ENCODE measurements around the gene HGFAC. TPM values are rescaled to one million over a fixed set of nuclear protein-coding genes. Genes with fewer than 3 reads are reported as not detected.
"Not testable (repeated sequence)": the region's sequence is repeated elsewhere in the genome, so short reads cannot be mapped to it uniquely, and the experiment has no call there.

HGFAC gene
- total RNA-seq, 2 donors from 2014 or later = 0.95 TPM; not detected in 1

DNA sequence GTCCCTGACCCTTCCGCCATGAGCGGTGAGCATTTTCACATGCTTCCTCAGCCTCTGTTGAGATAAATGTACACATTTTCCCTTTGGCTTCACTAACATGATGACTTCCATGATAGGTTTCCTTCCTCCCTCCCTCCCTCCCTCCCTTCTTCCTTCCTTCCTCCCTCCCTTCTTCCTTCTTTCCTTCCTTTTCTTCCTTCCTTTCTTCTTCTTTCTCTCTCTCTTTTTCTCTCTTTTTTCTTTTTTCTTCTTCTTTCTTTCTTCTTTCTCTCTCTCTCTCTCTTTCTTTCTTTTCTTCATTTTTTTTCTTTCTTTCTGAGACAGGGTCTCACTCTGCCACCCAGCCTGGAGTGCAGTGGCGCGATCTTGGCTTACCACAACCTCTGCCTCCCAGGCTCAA is 8.9 kb downstream of the HGFAC start:
- no peak overlapping the region for H3K4me3 ChIP-seq
- peaks cover 6% of the 10 kb centered on the region for H3K9me3 ChIP-seq
- H3K27me3 ChIP-seq (replicated peaks; ENCODE audit: insufficient read depth) = no peaks in the 10 kb centered on the region
- ATAC-seq (ENCODE audit: insufficient number of reproducible peaks, low FRiP score, low read depth) = no peak
- no peaks in the 10 kb centered on the region for H3K36me3 ChIP-seq
- no peak for DNase-seq (ENCODE audit: low spot score)
- TF ChIP-seq, protein P1, sequence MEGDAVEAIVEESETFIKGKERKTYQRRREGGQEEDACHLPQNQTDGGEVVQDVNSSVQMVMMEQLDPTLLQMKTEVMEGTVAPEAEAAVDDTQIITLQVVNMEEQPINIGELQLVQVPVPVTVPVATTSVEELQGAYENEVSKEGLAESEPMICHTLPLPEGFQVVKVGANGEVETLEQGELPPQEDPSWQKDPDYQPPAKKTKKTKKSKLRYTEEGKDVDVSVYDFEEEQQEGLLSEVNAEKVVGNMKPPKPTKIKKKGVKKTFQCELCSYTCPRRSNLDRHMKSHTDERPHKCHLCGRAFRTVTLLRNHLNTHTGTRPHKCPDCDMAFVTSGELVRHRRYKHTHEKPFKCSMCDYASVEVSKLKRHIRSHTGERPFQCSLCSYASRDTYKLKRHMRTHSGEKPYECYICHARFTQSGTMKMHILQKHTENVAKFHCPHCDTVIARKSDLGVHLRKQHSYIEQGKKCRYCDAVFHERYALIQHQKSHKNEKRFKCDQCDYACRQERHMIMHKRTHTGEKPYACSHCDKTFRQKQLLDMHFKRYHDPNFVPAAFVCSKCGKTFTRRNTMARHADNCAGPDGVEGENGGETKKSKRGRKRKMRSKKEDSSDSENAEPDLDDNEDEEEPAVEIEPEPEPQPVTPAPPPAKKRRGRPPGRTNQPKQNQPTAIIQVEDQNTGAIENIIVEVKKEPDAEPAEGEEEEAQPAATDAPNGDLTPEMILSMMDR (IDR thresholded peaks at IDR 0.05) = no peak
- no peak overlapping the region for H3K27ac ChIP-seq
- H3K4me1 ChIP-seq (ENCODE audit: control insufficient read depth in 1 of 2, low read depth in 2 of 2) = peaks cover 5 to 12% of the 10 kb centered on the region in 2 donors

GRCh38 chr4:3451956-3452355 is 10.2 kb downstream of the HGFAC start:
- Histone ChIP-seq H3K4me1 (ENCODE audit: control insufficient read depth in 1 of 2, low read depth in 2 of 2) (peaks cover 5 to 12% of the 10 kb centered on the region in 2 donors), H3K27me3 (replicated peaks; ENCODE audit: insufficient read depth) (no peaks in the 10 kb centered on the region), H3K27ac (no peak overlapping the region), H3K4me3 (no peak overlapping the region), H3K9me3 (peaks cover 7% of the 10 kb centered on the region), H3K36me3 (no peaks in the 10 kb centered on the region)
- TF ChIP-seq, protein P1 (IDR thresholded peaks at IDR 0.05) = no peak
- no peak for DNase-seq (ENCODE audit: low spot score)
- ATAC-seq (ENCODE audit: insufficient number of reproducible peaks, low FRiP score, low read depth) = peak; percentile 51

DNA sequence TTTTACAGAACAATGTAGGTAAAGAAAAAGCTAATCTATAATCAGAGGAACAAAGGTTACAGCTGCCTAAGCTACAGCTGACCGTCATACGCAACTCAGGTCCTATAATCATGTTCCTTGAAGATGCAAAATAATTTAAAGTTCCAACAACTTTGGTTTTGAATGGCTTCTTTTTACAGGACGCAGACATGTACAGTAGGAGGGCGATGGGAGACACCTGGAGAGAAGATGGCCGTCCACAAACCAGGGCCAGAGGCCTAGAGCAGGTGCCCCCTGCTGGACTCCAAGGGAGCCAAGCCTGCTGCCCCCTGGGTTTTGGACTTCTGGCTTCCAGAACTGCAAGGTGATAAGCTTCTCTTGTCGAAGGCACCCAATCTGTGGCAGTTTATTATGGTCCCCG is 10.6 kb downstream of the HGFAC start:
- TF ChIP-seq, protein P1 (IDR thresholded peaks at IDR 0.05) = no peak
- H3K4me1 ChIP-seq (ENCODE audit: control insufficient read depth in 1 of 2, low read depth in 2 of 2) = peaks cover 5 to 12% of the 10 kb centered on the region in 2 donors
- no peaks in the 10 kb centered on the region for H3K27me3 ChIP-seq (replicated peaks; ENCODE audit: insufficient read depth)
- no peak overlapping the region for H3K4me3 ChIP-seq
- DNase-seq (ENCODE audit: low spot score) (no peak), ATAC-seq (ENCODE audit: insufficient number of reproducible peaks, low FRiP score, low read depth) (peak; percentile 25)
- H3K27ac ChIP-seq = no peak overlapping the region
- H3K9me3 ChIP-seq = peaks cover 7% of the 10 kb centered on the region
- H3K36me3 ChIP-seq = no peaks in the 10 kb centered on the region

DNA sequence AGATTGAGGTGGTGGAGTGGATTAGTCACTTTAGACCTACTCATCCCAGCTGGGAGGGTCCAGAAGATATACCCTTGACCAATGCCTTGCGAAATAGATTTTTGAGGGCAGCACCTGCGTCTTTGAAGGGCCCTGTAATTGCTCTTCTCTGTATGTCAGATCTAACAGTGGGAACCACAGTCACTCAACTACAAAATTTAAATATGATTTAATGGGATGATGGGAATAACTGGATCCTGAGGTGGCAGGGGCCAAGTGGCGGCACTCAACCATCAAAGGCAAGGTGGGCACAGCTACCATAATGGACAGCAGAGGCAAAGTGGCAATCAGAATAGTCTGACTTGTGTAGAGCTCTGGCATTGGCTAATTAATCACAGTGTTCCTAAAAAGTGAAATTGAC is 13.8 kb downstream of the HGFAC start:
- H3K9me3 ChIP-seq; H3K4me3 ChIP-seq; ATAC-seq (ENCODE audit: insufficient number of reproducible peaks, low FRiP score, low read depth); H3K27me3 ChIP-seq (replicated peaks; ENCODE audit: insufficient read depth); H3K36me3 ChIP-seq; DNase-seq (ENCODE audit: low spot score); H3K27ac ChIP-seq: not testable (repeated sequence)
- peaks cover 5 to 12% of the 10 kb centered on the region in 2 donors for H3K4me1 ChIP-seq (ENCODE audit: control insufficient read depth in 1 of 2, low read depth in 2 of 2)

- no peaks in the 10 kb centered on the region for H3K36me3 ChIP-seq
- peaks cover 13 to 23% of the 10 kb centered on the region in 2 donors for H3K4me1 ChIP-seq (ENCODE audit: control insufficient read depth in 1 of 2, low read depth in 2 of 2)
- peaks cover 7% of the 10 kb centered on the region for H3K9me3 ChIP-seq
- DNase-seq (ENCODE audit: low spot score) (no peak), ATAC-seq (ENCODE audit: insufficient number of reproducible peaks, low FRiP score, low read depth) (no peak)
- H3K27me3 ChIP-seq (replicated peaks; ENCODE audit: insufficient read depth) = no peaks in the 10 kb centered on the region
- TF ChIP-seq, protein P1 (IDR thresholded peaks at IDR 0.05) = no peak
- H3K4me3 ChIP-seq = no peak overlapping the region
- H3K27ac ChIP-seq = no peak overlapping the region
Measured at GRCh38 chr4:3458371-3458770, 16.6 kb downstream of the HGFAC start.

DNA sequence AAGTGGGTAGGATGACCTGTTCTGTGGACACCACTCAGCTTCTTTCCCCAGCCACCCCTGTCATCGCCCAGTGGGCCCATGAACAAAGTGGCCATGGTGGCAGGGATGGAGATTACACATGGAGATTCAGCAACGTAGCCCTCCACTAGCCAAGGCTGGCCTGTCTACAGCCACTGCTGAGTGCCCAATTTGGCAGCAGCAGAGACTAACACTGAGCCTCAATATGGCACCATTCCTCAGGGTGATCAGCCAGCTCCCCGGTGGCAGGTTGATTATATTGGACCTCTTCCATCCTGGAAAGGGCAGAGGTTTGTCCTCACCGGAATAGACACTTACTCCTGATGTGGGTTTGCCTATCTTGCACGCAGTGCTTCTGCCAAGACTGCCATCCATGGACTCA is 17.4 kb downstream of the HGFAC start:
- ATAC-seq (ENCODE audit: insufficient number of reproducible peaks, low FRiP score, low read depth); H3K4me3 ChIP-seq; H3K27me3 ChIP-seq (replicated peaks; ENCODE audit: insufficient read depth); H3K9me3 ChIP-seq; DNase-seq (ENCODE audit: low spot score); H3K27ac ChIP-seq; H3K36me3 ChIP-seq: not testable (repeated sequence)
- peaks cover 19 to 30% of the 10 kb centered on the region in 2 donors for H3K4me1 ChIP-seq (ENCODE audit: control insufficient read depth in 1 of 2, low read depth in 2 of 2)
